BLaER1 (cell line): ENCODE data around the gene UQCR11.

Experiments
- H3K27ac ChIP-seq: shearing (Covaris generic); formaldehyde crosslinking; 2 replicates; pipeline ENCODE4 v1.8.1; 2022
- H3K27me3 ChIP-seq: shearing (Covaris generic); formaldehyde crosslinking; 2 replicates; pipeline ENCODE4 v1.8.1; 2022
- H3K36me3 ChIP-seq: shearing (Covaris generic); formaldehyde crosslinking; 2 replicates; pipeline ENCODE4 v1.8.1; 2022
- H3K4me1 ChIP-seq: shearing (Covaris generic); formaldehyde crosslinking; 2 replicates; pipeline ENCODE4 v1.8.1; 2022
- H3K4me2 ChIP-seq: shearing (Covaris generic); formaldehyde crosslinking; 2 replicates; pipeline ENCODE4 v1.8.1; 2022
- H3K4me3 ChIP-seq: shearing (Covaris generic); formaldehyde crosslinking; 2 replicates; pipeline ENCODE4 v1.8.1; 2022
- H3K9ac ChIP-seq: shearing (Covaris generic); formaldehyde crosslinking; 2 replicates; pipeline ENCODE4 v1.8.1; 2022
- H3K9me3 ChIP-seq: shearing (Covaris generic); formaldehyde crosslinking; 2 replicates; pipeline ENCODE4 v1.8.1; 2022
- H4K20me1 ChIP-seq: shearing (Covaris generic); formaldehyde crosslinking; 2 replicates; pipeline ENCODE4 v1.8.1; 2022
- Cebpa-rat ChIP-seq: shearing (Covaris generic); IDR thresholded peaks from 2 replicates; pipeline ENCODE4 v1.8.1; 2022

Gene UQCR11

GRCh38 chr19:1549332-1549945 is 55.8 kb downstream of the UQCR11 start:
- TF ChIP-seq Cebpa-rat: no peak
- Histone ChIP-seq H3K4me3 (no peak overlapping the region), H3K9me3 (peaks cover 12% of the 10 kb centered on the region; the same call in 1 of the 2 replicates), H3K36me3 (peaks cover 25% of the 10 kb centered on the region), H3K4me1 (peaks cover 8% of the 10 kb centered on the region), H3K27ac (no peak overlapping the region), H4K20me1 (peaks cover 28% of the 10 kb centered on the region), H3K4me2 (no peak overlapping the region), H3K27me3 (no peaks in the 10 kb centered on the region), H3K9ac (no peak overlapping the region)
